ENCODE measurements around the gene NXPH2.

NXPH2 gene

DNA sequence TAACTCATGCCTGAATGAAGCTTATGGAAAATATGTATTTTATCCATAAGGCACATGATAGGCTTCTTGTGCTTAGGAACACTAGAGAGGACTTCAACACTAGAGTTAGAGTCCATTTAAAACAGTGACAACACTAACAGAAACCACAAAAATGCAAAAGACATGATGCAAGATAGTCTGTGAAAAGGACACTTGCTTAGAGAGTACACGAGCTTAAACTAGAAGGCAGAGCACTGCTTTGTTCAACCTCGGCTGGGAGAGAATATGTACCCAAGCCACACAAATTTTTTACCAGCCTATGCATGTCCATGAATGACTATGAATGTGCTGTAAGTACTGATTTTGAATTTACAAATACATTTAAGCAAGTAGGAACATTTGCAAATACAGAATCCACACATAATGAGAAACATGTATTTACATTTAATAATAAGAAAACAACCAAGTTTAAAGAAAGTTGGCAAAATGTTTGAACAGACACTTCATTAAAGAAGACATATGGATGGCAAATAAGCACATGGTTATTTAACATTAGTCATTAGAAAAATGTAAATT lies 148.0 kb downstream of the NXPH2 start:
- DNase-seq, result no peak

DNA sequence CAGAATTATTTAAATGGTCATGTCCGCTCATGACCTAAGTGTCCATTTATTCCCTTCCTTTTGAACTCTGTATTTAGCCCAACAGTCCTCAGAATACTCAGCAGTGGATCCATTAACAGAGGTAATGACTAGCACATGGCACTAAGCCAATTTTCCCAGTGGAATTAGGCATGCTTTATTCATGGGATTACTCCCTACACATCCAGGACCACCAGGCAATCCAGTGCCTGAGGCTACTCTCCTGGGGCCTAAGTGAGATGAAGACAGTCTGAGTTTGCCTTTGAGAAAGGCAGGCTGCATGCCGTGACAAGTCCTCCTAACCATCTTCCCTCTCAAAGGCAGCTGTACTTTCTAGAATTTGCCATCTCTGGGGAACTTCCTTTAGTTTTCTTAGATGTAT lies 150.0 kb downstream of the NXPH2 start:
- peak in 1 of 3 experiments; percentile 55 for DNase-seq

- peak in 1 of 3 experiments; percentile 2 for DNase-seq
Measured at GRCh38 chr2:138626148-138626547, 154.0 kb downstream of the NXPH2 start.

- DNase-seq, result no peak
Measured at GRCh38 chr2:138622613-138623012, 157.6 kb downstream of the NXPH2 start.

GRCh38 chr2:138621139-138621538 lies 159.1 kb downstream of the NXPH2 start:
- no peak for DNase-seq

DNA sequence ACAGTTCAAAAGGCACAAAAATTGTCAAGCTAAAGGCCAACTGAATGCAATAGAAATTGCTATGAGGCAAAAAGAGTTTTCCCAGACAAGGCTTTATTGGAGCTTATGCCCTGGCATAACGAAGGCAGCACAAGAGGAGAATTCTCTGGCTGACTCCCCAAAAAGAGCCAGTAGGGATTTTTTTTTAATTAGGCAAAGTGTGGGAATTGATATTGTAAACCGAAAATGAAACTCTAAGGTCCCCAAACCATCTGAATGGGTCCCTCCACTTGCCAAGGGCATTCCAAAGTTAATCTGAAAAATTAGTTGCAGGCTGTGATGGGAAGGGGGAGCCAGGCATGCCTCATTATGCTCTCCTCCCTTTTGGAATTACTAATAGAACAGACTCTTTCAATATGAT lies 159.8 kb downstream of the NXPH2 start:
- no peak for DNase-seq

Data from NCI-H1417 (cell line).